CD14-positive monocyte (primary cell): ENCODE measurements around the gene HID1. TPM values are rescaled to one million over a fixed set of nuclear protein-coding genes. Genes with fewer than 3 reads are reported as not detected.
A peak's percentile ranks its signal among the peaks of the same experiment; 100 is the strongest.

Source experiments
- DNase-seq, 3 donors: peaks; one replicate each; pipeline ENCODE4 v3.0.0-alpha.2; 2011 to 2022
- H2AFZ ChIP-seq: 2 replicates; pipeline ENCODE4 v1.6.0; 2012; ENCODE audit warnings: mild to moderate bottlenecking, low read depth, low read length, inconsistent platforms; ENCODE audit not compliant: insufficient read depth, poor library complexity, severe bottlenecking
- H3K27ac ChIP-seq, 2 donors: 1 replicate in 1 of 2; 2 replicates in 1 of 2; pipeline ENCODE4 v1.5.1; 2012 to 2013; ENCODE audit warnings: low read length in 2 of 2, control low read depth in 1 of 2, inconsistent platforms in 1 of 2, low read depth in 1 of 2, mild to moderate bottlenecking in 1 of 2
- H3K27me3 ChIP-seq, 2 donors: one replicate each; pipeline versions ENCODE4 v1.6.0 to v1.6.1; 2011 to 2013; ENCODE audit warnings: low read length in 2 of 2; ENCODE audit not compliant: control insufficient read depth in 2 of 2, insufficient read depth in 2 of 2
- H3K36me3 ChIP-seq, 2 donors: replicated peaks in 1 of 2; 1 replicate in 1 of 2; 2 replicates in 1 of 2; pipeline versions ENCODE4 v1.5.1 to v1.6.1; 2012 to 2013; ENCODE audit warnings: low read length in 2 of 2, control low read depth in 1 of 2, inconsistent platforms in 1 of 2, mild to moderate bottlenecking in 1 of 2; ENCODE audit not compliant: insufficient read depth in 2 of 2, control insufficient read depth in 1 of 2
- H3K4me1 ChIP-seq, 2 donors: 1 replicate in 1 of 2; 2 replicates in 1 of 2; pipeline versions ENCODE4 v1.5.1 to v1.6.1; 2012 to 2013; ENCODE audit warnings: low read length in 2 of 2, control low read depth in 1 of 2, inconsistent platforms in 1 of 2, mild to moderate bottlenecking in 1 of 2, moderate library complexity in 1 of 2; ENCODE audit not compliant: insufficient read depth in 2 of 2, control insufficient read depth in 1 of 2
- H3K4me2 ChIP-seq: replicated peaks from 2 replicates; pipeline ENCODE3; 2012; ENCODE audit warnings: low read length, moderate library complexity, mild to moderate bottlenecking; ENCODE audit not compliant: poor library complexity, severe bottlenecking; ENCODE audit errors: extremely low read depth
- H3K4me3 ChIP-seq, 3 experiments: fragments of 200-600 bp in 1 of 3; sonication (generic) in 1 of 3; replicated peaks in 1 of 3; 1 replicate in 2 of 3; 2 replicates in 1 of 3; pipeline ENCODE4 v1.5.1; 2011 to 2013; ENCODE audit warnings: low read length in 3 of 3, mild to moderate bottlenecking in 3 of 3, control low read depth in 2 of 3, low read depth in 2 of 3, inconsistent platforms in 1 of 3, moderate library complexity in 1 of 3
- H3K79me2 ChIP-seq: 2 replicates; pipeline ENCODE4 v1.6.0; 2012; ENCODE audit warnings: mild to moderate bottlenecking, control low read depth, inconsistent platforms, low read length, moderate library complexity; ENCODE audit not compliant: insufficient read depth
- H3K9ac ChIP-seq: 2 replicates; pipeline ENCODE4 v1.6.0; 2017; ENCODE audit warnings: low read length, mild to moderate bottlenecking; ENCODE audit not compliant: insufficient read depth, poor library complexity, severe bottlenecking
- H3K9me3 ChIP-seq, 2 donors: replicated peaks in 1 of 2; 1 replicate in 1 of 2; 2 replicates in 1 of 2; pipeline versions ENCODE4 v1.5.1 to v1.6.1; 2012 to 2013; ENCODE audit warnings: low read length in 2 of 2, control low read depth in 1 of 2; ENCODE audit not compliant: control insufficient read depth in 1 of 2, insufficient read depth in 1 of 2
- H4K20me1 ChIP-seq: 2 replicates; pipeline ENCODE4 v1.6.0; 2012; ENCODE audit warnings: mild to moderate bottlenecking, low read length, control low read depth, moderate library complexity; ENCODE audit not compliant: insufficient read depth
- H3K27ac Mint-ChIP-seq, 7 donors: one replicate each; pipeline ENCODE4 v1.8.0; 2020; ENCODE audit warnings: mild to moderate bottlenecking in 7 of 7, mixed read lengths in 7 of 7, moderate library complexity in 6 of 7, inconsistent platforms in 2 of 7
- H3K27me3 Mint-ChIP-seq, 3 donors: one replicate each; pipeline ENCODE4 v1.8.0; 2021 to 2022; ENCODE audit warnings: low read depth in 3 of 3, mild to moderate bottlenecking in 3 of 3, mixed read lengths in 3 of 3, moderate library complexity in 3 of 3, inconsistent platforms in 1 of 3
- H3K36me3 Mint-ChIP-seq, 2 donors: one replicate each; pipeline ENCODE4 v1.8.0; 2020; ENCODE audit warnings: mixed read lengths in 2 of 2, inconsistent platforms in 1 of 2, mild to moderate bottlenecking in 1 of 2
- H3K4me1 Mint-ChIP-seq: one replicate; pipeline ENCODE4 v1.8.0; 2020; ENCODE audit warnings: mild to moderate bottlenecking, mixed read lengths
- H3K4me3 Mint-ChIP-seq, 2 donors: one replicate each; pipeline ENCODE4 v1.8.0; 2020; ENCODE audit warnings: mild to moderate bottlenecking in 2 of 2, mixed read lengths in 2 of 2, moderate library complexity in 1 of 2
- H3K9me3 Mint-ChIP-seq, 7 donors: one replicate each; pipeline ENCODE4 v1.8.0; 2020 to 2022; ENCODE audit warnings: mixed read lengths in 7 of 7, mild to moderate bottlenecking in 6 of 7, moderate library complexity in 6 of 7, inconsistent platforms in 2 of 7
- WGBS: methylation state at CpG from one replicate; pipeline ENCODE4 v1.1.5; 2013; ENCODE audit warnings: missing lambda C conversion rate; ENCODE audit not compliant: insufficient coverage; 5-methylcytosine and 5-hydroxymethylcytosine counted together
- intact Hi-C, 2 donors: fragments of 100-400 bp; cut with micrococcal nuclease; formaldehyde crosslinking; loops; one replicate each; pipeline versions ENCODE4 v1.15.0 to v1.15.1; 2023
- polyA plus RNA-seq, 3 donors: library from polyadenylated mRNA; depleted of rRNA in 1 of 3; unstranded in 2 of 3; stranded (reverse) in 1 of 3; fragments of 300-500 nt in 2 of 3; fragments of >200 nt in 1 of 3; fragmentation: Illumina TruSeq in 2 of 3; gene quantifications; 1 replicate in 2 of 3; 2 replicates in 1 of 3; pipeline ENCODE4 v1.2.3, GENCODE V29; 2012 to 2021
- TF ChIP-seq, protein P1 (sequence below): fragments of 200-600 bp; IDR thresholded peaks from one replicate; pipeline ENCODE4 v1.8.0; 2022; ENCODE audit warnings: antibody characterized with exemption, mild to moderate bottlenecking

The HID1 gene
- polyA plus RNA-seq, 3 donors, result not detected

DNA sequence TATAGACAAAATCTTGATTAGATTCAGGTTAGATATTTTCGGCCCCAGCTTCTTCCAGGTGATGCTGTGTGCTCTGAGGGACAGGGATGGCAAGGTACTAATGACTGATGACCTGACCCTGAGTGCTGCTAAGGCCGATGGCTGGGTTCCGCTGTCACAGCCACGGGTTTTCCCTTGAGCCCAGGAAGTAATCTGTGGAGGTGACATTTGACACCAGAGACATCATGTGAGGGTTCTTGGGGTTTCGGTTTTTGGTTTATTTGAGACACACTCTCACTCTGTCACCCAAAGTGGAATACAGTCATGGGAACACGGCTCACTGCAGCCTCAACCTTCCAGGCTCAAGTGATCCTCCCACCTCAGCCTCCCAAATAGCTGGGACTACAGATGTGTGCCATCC is 27.0 kb downstream of the HID1 start:
- H3K36me3 ChIP-seq, result no peaks in the 10 kb centered on the region
- Mint-ChIP-seq H3K4me3 (no peak overlapping the region), H3K27ac (no peak overlapping the region), H3K36me3 (no peaks in the 10 kb centered on the region), H3K27me3 (peaks cover 26 to 64% (median 27%) of the 10 kb centered on the region in 3 donors), H3K9me3 (no peaks in the 10 kb centered on the region), H3K4me1 (no peaks in the 10 kb centered on the region)
- DNase-seq, result no peak
- intact Hi-C loops, result no loop called here
- no peaks in the 10 kb centered on the region for H3K4me1 ChIP-seq
- WGBS, result 88% methylated on average over 1 of the region's 6 CpGs
- H3K27me3 ChIP-seq, result peaks cover 0 to 2% of the 10 kb centered on the region in 2 donors
- no peak overlapping the region for H3K4me3 ChIP-seq
- no peak overlapping the region for H3K27ac ChIP-seq
- TF ChIP-seq, protein P1, sequence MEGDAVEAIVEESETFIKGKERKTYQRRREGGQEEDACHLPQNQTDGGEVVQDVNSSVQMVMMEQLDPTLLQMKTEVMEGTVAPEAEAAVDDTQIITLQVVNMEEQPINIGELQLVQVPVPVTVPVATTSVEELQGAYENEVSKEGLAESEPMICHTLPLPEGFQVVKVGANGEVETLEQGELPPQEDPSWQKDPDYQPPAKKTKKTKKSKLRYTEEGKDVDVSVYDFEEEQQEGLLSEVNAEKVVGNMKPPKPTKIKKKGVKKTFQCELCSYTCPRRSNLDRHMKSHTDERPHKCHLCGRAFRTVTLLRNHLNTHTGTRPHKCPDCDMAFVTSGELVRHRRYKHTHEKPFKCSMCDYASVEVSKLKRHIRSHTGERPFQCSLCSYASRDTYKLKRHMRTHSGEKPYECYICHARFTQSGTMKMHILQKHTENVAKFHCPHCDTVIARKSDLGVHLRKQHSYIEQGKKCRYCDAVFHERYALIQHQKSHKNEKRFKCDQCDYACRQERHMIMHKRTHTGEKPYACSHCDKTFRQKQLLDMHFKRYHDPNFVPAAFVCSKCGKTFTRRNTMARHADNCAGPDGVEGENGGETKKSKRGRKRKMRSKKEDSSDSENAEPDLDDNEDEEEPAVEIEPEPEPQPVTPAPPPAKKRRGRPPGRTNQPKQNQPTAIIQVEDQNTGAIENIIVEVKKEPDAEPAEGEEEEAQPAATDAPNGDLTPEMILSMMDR, result no peak
- no peak overlapping the region for H2AFZ ChIP-seq
- H3K4me2 ChIP-seq, result no peak overlapping the region
- H3K9me3 ChIP-seq, result no peaks in the 10 kb centered on the region
- H3K9ac ChIP-seq, result no peak overlapping the region
- no peaks in the 10 kb centered on the region for H4K20me1 ChIP-seq
- no peaks in the 10 kb centered on the region for H3K79me2 ChIP-seq

DNA sequence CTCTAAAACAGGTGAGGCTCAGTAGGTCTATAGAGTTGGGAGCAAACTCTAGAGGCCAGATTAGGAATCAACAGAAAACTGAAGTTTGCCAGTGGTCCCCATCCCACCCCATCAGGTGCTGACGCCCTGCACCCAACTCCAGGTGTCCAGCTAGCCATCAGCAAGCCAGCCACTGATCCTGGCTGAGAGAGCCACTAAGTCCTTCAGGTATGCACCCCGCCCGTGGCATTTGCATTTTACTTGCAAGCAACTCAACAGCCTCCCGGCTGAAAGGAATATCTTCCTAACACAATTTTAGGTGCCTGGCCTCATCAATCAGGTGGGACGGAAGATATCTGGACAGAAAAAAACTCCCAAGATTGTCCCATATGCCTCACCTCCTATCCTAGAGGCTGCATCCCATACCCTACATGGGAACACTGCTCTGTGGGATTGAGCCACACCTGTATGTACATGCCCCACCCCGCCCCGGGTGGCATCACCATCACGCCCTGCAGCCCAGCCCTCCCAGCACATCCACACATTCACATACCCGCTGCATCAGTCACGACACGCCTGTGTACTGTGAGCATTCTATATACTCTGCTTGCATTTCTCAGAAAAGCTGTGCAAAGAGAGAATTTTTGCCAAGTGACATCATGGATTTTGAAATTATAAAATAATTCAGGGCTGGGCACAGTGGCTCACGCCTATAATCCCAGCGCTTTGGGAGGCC is 28.6 kb downstream of the HID1 start:
- H3K4me1 ChIP-seq, result no peaks in the 10 kb centered on the region
- TF ChIP-seq, protein P1, result no peak
- H3K27me3 Mint-ChIP-seq, result peaks cover 30 to 71% (median 39%) of the 10 kb centered on the region in 3 donors
- no peak overlapping the region for H3K4me2 ChIP-seq
- H3K27ac ChIP-seq, result no peak overlapping the region
- peaks cover 2 to 7% of the 10 kb centered on the region in 2 donors for H3K27me3 ChIP-seq
- H3K36me3 Mint-ChIP-seq, result no peaks in the 10 kb centered on the region
- H3K27ac Mint-ChIP-seq, result no peak overlapping the region
- intact Hi-C loops, result no loop called here
- no peaks in the 10 kb centered on the region for H3K36me3 ChIP-seq
- H4K20me1 ChIP-seq, result no peaks in the 10 kb centered on the region
- H3K9ac ChIP-seq, result no peak overlapping the region
- WGBS, result 82% methylated on average over 8 of the region's 13 CpGs
- peaks cover 0 to 2% (median 0%) of the 10 kb centered on the region in 7 donors for H3K9me3 Mint-ChIP-seq
- no peaks in the 10 kb centered on the region for H3K9me3 ChIP-seq
- H3K4me3 ChIP-seq, result no peak overlapping the region
- peak overlapping the region in 1 of 2 donors; percentile 30 for H3K4me3 Mint-ChIP-seq
- no peak overlapping the region for H2AFZ ChIP-seq
- no peak for DNase-seq
- no peaks in the 10 kb centered on the region for H3K4me1 Mint-ChIP-seq
- no peaks in the 10 kb centered on the region for H3K79me2 ChIP-seq
